Endometrial microvascular endothelial cells (primary cell): ENCODE data around the gene PPP1R8. TPM values are rescaled to one million over a fixed set of nuclear protein-coding genes. Genes with fewer than 3 reads are reported as not detected.
"Not testable (repeated sequence)": the region's sequence is repeated elsewhere in the genome, so short reads cannot be mapped to it uniquely, and the experiment has no call there.

Experiments used
- in situ Hi-C: cut with HindIII; loops from 2 replicates; pipeline ENCODE4 v1.10.0; 2017; ENCODE audit warnings: low sequenced_read_pairs, low pct_unique_long_range_greater_than_20kb; ENCODE audit errors: inconsistent ontology term
- total RNA-seq: library from RNA; depleted of rRNA; stranded (reverse); fragments of >200 nt; gene quantifications from one replicate; pipeline ENCODE4 v1.2.3, GENCODE V29; 2015; ENCODE audit errors: inconsistent ontology term

Gene PPP1R8
- total RNA-seq, 1 donor from 2014 or later = 42.6 TPM

- in situ Hi-C loops = not testable (repeated sequence)
Observed at GRCh38 chr1:27829339-27829960, 1.1 kb upstream of the PPP1R8 start.

- in situ Hi-C loops = no loop called here
Observed at GRCh38 chr1:27831568-27832410, 1.2 kb downstream of the PPP1R8 start.

- in situ Hi-C loops = no loop called here
Observed at GRCh38 chr1:27832762-27833161, 2.2 kb downstream of the PPP1R8 start.

- in situ Hi-C loops = no loop called here
Observed at GRCh38 chr1:27833470-27833869, 2.9 kb downstream of the PPP1R8 start.

GRCh38 chr1:27835046-27835445, 4.5 kb downstream of the PPP1R8 start:
- in situ Hi-C loops = no loop called here

- in situ Hi-C loops = no loop called here
Observed at GRCh38 chr1:27835501-27835900, 4.9 kb downstream of the PPP1R8 start.

GRCh38 chr1:27849951-27850350, 19.4 kb downstream of the PPP1R8 start:
- in situ Hi-C loops = no loop called here

GRCh38 chr1:27855085-27855484, 24.5 kb downstream of the PPP1R8 start:
- in situ Hi-C loops = no loop called here

GRCh38 chr1:27856561-27857343, 26.2 kb downstream of the PPP1R8 start:
- in situ Hi-C loops = no loop called here

GRCh38 chr1:27857552-27857951, 27.0 kb downstream of the PPP1R8 start:
- in situ Hi-C loops = not testable (repeated sequence)

- in situ Hi-C loops = no loop called here
Observed at GRCh38 chr1:27858072-27858948, 27.7 kb downstream of the PPP1R8 start.

GRCh38 chr1:27858949-27859576, 28.5 kb downstream of the PPP1R8 start:
- in situ Hi-C loops = no loop called here

- in situ Hi-C loops = no loop called here
Observed at GRCh38 chr1:27861436-27861835, 30.9 kb downstream of the PPP1R8 start.

GRCh38 chr1:27862004-27862403, 31.4 kb downstream of the PPP1R8 start:
- in situ Hi-C loops = no loop called here

GRCh38 chr1:27862671-27863537, 32.3 kb downstream of the PPP1R8 start:
- in situ Hi-C loops = no loop called here

- in situ Hi-C loops = no loop called here
Observed at GRCh38 chr1:27863538-27863915, 32.9 kb downstream of the PPP1R8 start.

- in situ Hi-C loops = no loop called here
Observed at GRCh38 chr1:27864264-27864895, 33.8 kb downstream of the PPP1R8 start.
